Measurements from ENCODE around the gene S100A14. TPM values are rescaled to one million over a fixed set of nuclear protein-coding genes. Genes with fewer than 3 reads are reported as not detected.

The S100A14 gene
- total RNA-seq, 1 donor from 2014 or later: not detected

GRCh38 chr1:153616917-153617311 lies 789 bp upstream of the S100A14 start:
- no peak for DNase-seq (ENCODE audit: low read depth)

GRCh38 chr1:153615406-153615805 lies 719 bp downstream of the S100A14 start:
- DNase-seq (ENCODE audit: low read depth): no peak

DNA sequence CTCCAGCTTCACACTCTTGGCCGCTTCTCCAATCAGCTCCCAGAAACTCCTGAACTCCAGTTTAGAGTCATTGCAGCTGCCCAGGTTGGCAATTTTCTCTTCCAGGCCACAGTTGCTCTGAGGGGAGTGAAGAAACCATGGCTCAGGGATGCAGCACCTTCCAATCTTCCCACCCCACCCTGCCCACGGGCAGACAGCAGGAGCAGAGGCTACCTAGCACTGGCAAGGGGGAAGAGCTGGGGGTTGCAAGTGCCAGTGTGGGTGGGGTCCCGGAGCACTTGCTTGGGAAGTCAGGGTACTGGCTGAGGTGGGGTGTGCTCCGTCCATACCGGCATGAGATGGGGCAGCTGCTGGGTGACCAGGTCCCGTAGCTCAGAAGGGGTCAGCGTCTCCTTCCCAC lies 1.2 kb downstream of the S100A14 start:
- no peak for DNase-seq (ENCODE audit: low read depth)

DNA sequence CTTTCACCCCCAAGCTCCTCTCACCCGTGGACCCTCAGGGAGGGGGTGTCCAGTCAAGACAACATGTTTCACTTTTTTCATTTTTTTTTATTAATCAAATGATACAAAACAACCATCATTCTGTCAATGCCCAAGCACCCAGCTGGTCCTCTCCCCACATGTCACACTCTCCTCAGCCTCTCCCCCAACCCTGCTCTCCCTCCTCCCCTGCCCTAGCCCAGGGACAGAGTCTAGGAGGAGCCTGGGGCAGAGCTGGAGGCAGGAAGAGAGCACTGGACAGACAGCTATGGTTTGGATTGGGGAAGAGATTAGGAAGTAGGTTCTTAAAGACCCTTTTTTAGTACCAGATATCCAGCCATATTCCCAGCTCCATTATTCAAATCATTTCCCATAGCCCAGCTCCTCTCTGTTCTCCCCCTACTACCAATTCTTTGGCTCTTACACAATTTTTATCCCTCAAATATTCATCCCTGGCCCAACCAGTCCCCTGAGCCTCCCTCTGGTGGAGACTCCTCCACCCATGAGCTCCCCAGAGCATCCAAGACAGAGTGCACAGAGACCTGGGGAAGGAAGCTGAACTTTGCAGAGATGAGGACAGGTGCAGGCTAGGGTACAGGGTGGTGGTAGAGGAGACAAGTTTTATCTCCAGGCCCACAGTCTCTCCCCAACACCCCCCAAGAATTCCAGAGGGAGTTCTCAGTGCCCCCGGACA lies 1.8 kb downstream of the S100A14 start:
- no peak for DNase-seq (ENCODE audit: low read depth)

DNA sequence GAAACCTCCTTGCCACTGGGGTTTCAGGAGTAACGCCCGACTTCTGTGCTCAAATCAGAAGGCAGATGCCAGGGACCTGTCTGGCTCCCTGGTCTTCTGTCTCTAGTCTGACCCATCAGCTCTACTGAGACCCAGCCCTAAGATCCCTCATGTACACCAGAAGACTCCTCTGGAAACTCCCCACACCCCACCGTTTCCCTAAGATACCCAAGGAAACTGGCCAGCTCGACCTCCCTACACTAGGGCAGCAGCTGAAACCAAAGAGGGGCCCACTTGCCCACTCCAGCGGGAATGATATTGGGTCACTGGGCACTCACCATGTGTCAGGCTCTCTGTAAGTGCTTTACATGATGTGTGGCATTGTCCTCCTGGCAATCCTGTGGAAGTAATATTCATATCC lies 2.7 kb downstream of the S100A14 start:
- peak; percentile 37 for DNase-seq (ENCODE audit: low read depth)

GRCh38 chr1:153612755-153613331 lies 3.3 kb downstream of the S100A14 start, which contains the start of gene S100A16:
Gene S100A16, minus strand, starts transcription at chr1:153613137. Its CDS starts 4,986 bp downstream, at chr1:153608151.
- DNase-seq (ENCODE audit: low read depth): peak; percentile 90

DNA sequence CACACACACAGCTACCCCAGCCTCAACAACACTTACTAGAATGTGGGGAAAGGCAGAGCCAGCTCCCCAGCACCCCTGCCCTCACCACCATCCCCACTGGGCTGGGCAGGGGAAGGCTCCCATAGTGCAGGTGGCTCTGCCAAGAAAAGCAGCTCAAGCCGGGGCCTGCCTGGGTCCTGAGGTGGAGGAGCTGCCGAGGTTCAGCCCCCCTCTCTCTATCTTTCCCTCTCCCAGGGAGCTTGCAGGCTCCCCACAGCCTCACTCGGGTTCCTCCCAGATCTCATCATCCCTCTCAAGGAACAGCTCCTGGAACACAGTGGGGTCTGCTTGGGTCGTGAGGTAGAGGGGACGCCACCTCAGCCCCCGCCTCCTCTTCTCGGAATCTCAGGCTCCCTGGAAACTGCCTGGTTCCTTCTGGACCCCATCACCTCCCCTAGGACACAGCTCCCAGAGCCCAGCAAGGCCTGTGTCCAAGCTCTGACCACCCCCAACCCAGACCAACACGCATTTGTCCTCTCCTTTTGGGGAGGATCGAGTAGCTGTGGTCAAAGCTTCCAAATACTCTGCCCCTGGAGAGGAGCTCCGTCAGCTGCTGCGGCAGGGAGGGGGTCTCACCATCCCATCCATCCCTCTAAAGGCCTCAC lies 3.9 kb downstream of the S100A14 start:
- DNase-seq (ENCODE audit: low read depth): peak; percentile 81

GRCh38 chr1:153611356-153611755 lies 4.8 kb downstream of the S100A14 start:
- no peak for DNase-seq (ENCODE audit: low read depth)

DNA sequence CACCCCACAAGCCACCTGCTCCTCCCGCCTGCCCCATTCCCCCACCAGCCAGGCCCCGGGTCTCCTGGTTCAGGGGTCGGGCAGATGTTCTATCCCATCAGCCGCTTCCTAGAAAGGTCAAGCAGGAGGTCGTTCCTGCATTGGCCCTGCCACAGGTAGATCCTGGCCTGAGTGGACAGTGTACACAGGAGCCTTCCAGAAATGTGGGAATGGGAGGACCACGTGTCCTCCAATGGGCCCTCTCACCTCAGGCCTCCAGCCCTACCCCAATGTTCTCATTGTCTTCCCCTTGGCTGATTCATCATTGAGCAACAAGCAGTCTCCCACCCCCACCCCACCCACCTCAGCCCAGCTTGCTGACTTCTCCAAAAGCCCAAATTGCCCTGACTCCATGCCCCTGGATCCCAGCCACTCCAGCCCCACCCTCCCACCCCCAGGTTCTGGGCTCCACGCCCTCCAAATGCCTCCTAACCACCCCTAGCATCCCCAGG lies 5.3 kb downstream of the S100A14 start:
- DNase-seq (ENCODE audit: low read depth): peak; percentile 73

GRCh38 chr1:153610334-153610733 lies 5.8 kb downstream of the S100A14 start:
- DNase-seq (ENCODE audit: low read depth): peak; percentile 85

DNA sequence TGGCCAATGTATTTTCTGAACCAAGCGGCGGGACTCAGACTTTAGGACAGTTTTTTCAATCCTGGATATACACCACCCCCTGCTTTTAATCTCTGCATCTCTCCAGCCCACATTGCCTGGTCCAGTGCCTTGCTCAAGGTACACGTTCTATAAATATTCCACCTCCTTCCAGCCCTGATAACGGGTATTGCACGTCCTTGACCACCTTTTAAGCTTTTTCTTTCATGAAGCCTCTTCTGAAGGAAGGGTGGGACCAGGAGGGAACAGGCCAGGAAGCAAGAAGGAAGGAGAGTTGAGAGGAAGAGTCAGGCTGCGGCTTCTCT lies 6.6 kb downstream of the S100A14 start:
- no peak for DNase-seq (ENCODE audit: low read depth)

DNA sequence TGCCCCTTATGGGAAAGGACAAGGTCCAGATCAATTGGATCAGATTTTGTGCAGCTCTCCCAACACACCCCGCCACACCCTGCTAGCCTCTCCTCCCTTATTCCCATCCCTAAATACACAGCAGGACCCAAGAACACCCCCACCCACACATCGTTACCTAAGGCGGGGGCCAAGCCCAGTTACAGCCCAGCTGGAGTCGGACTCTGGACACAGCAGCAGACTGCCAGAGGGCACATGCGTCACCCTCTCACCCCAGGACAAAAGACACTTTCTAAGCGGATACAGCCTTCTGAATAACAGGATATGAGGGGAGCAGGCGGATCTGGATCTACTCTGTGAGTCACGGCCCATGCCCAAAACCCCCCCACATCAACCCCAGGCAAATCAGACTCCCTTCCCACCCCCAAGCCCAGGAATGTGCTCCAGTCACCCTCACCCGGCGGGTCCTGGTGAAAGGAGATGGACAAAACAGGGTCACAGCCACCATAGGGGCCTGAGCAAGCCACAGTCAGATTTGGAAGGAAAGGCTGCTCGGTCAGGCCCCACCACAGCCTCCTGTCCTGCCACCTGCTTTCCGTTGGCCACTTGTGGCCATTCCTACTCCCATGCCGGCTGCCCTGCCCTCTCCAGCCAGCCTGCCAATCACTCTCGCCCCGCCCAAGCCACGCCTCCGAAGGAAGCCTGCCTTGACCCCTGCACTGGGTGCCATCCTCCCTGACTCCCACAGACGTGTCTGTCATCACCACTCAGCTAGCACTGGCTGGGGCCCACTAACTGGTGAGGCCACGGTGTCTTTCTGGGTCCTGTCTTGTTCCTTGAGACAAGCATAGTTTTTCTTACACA lies 7.2 kb downstream of the S100A14 start:
- peak; percentile 97 for DNase-seq (ENCODE audit: low read depth)

DNA sequence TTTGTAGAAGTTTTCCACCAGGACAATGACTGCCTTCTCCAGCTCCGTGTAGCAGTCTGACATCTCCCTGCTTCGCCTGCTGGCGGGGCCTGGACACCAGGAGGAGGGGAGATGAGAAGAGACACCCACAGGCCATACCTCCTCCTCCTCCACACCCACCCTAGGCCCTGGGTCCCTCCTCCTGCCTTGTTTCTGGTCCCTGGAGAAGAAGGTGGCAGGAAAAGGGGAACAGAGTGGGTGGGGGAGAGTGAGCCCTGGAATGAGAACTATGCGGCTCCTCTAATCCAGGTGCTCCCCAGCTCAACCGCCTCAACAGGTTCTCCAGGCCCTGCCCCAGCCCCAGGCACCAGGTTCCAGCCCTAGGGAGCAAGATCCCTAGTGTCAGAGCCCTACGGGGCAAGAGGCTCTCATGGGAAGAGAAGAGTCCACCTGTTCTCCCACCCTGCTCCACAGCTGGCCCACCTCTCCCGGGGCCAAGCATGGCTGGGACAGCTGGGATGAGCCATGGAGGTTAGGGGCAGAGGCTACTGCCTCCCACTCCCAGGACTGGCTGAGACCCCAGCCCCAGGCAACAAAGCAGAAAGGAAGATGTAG lies 7.9 kb downstream of the S100A14 start:
- peak; percentile 64 for DNase-seq (ENCODE audit: low read depth)

GRCh38 chr1:153607381-153607780 lies 8.7 kb downstream of the S100A14 start:
- no peak for DNase-seq (ENCODE audit: low read depth)

DNA sequence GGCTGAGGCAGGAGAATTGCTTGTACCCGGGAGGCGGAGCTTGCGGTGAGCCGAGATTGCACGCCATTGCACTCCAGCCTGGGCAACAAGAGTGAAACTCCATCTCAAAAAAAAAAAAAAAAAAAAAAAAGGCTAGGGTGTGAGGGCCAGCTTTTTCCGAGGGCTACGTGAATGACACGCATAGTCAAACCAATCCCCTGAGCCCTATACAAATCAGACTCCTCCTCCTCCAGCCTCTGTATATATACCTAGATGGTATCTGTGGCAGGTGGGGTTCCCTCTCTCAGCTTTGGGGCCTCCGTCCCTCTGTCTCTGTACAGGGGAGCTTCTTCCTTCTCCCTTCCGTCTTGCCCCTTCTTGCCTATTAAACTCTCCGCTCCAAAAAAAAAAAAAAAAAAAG lies 9.9 kb downstream of the S100A14 start:
- DNase-seq (ENCODE audit: low read depth): no peak

DNA sequence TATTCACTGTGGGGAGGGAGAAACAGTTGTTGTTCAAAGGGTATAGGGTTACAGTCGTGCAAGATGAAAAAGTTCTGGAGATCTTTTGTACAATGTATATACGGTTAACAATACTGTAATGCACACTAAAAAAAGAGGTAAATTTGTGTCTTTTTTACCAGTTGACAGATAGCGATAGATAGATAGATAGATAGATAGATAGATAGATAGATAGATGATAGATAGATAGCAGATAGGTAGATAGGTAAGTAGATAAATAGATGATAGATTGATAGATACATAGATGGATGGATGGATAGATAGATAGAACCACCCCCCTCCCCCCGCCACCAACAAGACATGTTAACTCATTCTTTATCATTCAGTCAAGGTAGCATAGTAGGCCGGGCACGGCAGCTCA lies 13.4 kb downstream of the S100A14 start:
- DNase-seq (ENCODE audit: low read depth): no peak

GRCh38 chr1:153599847-153600246 lies 16.3 kb downstream of the S100A14 start:
- DNase-seq (ENCODE audit: low read depth): no peak

DNA sequence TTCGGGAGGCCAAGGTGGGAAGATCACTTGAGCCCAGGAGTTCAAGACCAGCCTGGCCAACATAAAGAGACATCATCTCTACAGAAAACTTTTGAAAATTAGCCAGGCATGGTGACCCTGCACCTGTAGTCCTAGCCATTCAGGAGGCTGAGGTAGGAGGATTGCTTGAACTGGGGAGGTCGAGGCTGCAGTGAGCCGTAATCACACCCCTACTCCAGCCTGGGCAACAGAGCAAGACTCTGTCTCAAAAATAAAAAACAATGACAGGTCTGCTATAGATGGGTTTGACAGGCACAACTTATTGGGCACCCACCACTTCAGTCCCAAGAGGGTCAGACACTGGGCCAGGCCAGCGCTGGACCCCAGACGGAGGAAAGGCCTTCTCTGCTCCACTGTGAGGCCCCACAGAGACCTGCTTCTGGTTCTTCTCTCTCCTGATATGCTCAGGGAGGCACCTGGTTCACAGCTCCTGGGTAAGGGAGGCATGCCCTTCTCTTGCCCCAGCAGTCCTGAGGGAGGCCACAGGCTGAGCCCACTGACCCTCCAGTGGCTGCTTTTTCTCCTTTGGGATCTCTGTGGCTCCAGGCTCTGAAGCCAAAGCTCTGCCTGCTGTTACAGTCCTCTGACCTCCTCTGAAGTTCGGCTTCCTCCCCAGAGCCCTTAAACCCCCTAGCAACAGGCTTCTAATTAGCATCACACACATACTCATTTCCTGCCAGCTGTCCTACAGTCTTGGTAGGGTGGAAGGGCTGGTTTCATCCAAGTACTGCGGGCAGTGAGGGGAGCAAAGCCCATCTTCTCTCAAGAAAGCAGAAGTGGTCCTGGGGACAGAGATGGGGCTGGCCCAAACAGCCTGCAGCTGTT lies 17.6 kb downstream of the S100A14 start:
- peak; percentile 91 for DNase-seq (ENCODE audit: low read depth)

DNA sequence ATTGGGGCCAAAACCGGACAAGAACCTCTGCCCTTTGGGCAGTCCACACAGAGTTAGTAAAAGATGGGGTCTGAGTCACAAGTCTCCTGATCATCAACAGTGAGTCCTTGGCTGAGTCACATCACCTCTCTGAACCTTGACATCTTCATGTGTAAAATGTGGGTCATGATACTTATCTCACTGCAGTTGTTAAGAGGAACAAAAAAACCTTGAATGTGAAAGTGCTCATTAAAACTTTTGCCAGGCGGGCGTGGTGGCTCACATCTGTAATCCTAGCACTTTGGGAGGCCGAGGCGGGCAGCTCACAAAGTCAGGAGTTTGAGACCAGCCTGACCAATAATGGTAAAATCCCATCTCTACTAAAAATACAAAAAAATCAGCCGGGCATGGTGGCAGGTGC lies 18.9 kb downstream of the S100A14 start:
- no peak for DNase-seq (ENCODE audit: low read depth)

DNA sequence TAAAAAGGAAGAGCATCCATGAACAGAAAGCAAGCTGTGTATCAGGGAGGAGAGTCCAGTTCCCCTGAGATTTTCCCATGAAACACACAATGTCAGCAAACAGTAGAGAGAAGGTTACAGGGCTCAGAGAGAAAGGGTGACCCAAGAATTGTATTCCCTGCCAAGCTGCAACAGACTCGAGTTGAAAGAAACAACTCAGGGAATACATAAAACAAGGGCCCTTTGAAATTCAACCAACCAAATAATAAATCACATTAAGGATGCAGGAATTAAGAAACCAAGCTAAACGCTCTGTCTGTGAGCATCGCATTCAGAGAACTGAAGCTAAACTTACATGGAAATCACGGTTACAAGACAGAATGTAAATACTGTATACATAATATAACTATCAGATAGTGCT lies 23.4 kb downstream of the S100A14 start:
- DNase-seq (ENCODE audit: low read depth): no peak

Measured in myocyte (in vitro differentiated cells).